C4-2B (cell line): ENCODE measurements around the gene KCNH2.
A peak's percentile ranks its signal among the peaks of the same experiment; 100 is the strongest.

Experiments used
- H3K27ac ChIP-seq: fragments of 450-650 bp; 2 replicates; pipeline ENCODE4 v1.5.1; 2017
- CTCF ChIP-seq: fragments of 450-650 bp; conservative IDR thresholded peaks from 2 replicates; pipeline ENCODE4 v1.5.1; 2017; ENCODE audit warnings: mild to moderate bottlenecking
- ZFX ChIP-seq: fragments of 450-650 bp; IDR thresholded peaks from 2 replicates; pipeline ENCODE4 v1.6.1; 2017

Gene KCNH2

GRCh38 chr7:151010307-151011096 is 32.4 kb upstream of the KCNH2 start:
- TF ChIP-seq CTCF (no peak), ZFX (no peak)
- 0 out of 2 replicates have a peak overlapping the region, but pooled peaks have one; percentile 13 for H3K27ac ChIP-seq

- H3K27ac ChIP-seq = no peak overlapping the region
- TF ChIP-seq CTCF (no peak), ZFX (no peak)
These were observed 31.9 kb upstream of the KCNH2 start for GRCh38 chr7:151010037-151010306.

GRCh38 chr7:151009327-151010036 is 31.4 kb upstream of the KCNH2 start:
- no peak overlapping the region for H3K27ac ChIP-seq
- no peak for TF ChIP-seq CTCF
- no peak for TF ChIP-seq ZFX

- TF ChIP-seq ZFX (no peak), CTCF (peak; percentile 86)
- H3K27ac ChIP-seq = no peak overlapping the region
These were observed 30.6 kb upstream of the KCNH2 start for GRCh38 chr7:151008511-151009323.

GRCh38 chr7:151008143-151008510 is 30.0 kb upstream of the KCNH2 start:
- H3K27ac ChIP-seq = no peak overlapping the region
- TF ChIP-seq ZFX (no peak), CTCF (no peak)

GRCh38 chr7:151007469-151007898 is 29.4 kb upstream of the KCNH2 start:
- no peak overlapping the region for H3K27ac ChIP-seq
- no peak for TF ChIP-seq CTCF
- no peak for TF ChIP-seq ZFX
